H1 (cell line): ENCODE data around the gene PCDHGA11. TPM values are rescaled to one million over a fixed set of nuclear protein-coding genes. Genes with fewer than 3 reads are reported as not detected.

ENCODE experiments used
- CTCF ChIA-PET: fragments of 300-600 bp; sonication (Branson Sonifier 250); formaldehyde crosslinking; loops from one replicate; lab custom pipeline; 2021; ENCODE audit not compliant: partially characterized antibody; lab: Charles Lee
- POLR2A ChIA-PET: fragments of 300-600 bp; sonication (Branson Sonifier 250); formaldehyde crosslinking; loops from one replicate; lab custom pipeline; 2021; ENCODE audit warnings: inconsistent platforms; ENCODE audit not compliant: partially characterized antibody; lab: Charles Lee
- DNase-seq, 2 experiments: peaks; one replicate each; pipeline versions ENCODE4 v3.0.0 to v3.0.0-alpha.2; 2010 to 2022; ENCODE audit warnings: low spot score in 2 of 2, low read depth in 1 of 2, mixed read lengths in 1 of 2
- FAIRE-seq: peaks from 2 replicates; lab custom pipeline; 2011; peaks lifted over from hg19 to GRCh38; lab: Jason Lieb, UNC
- H2AFZ ChIP-seq: 2 replicates; pipeline ENCODE4 v1.8.1; 2012; ENCODE audit warnings: low read length, inconsistent platforms
- H2AK5ac ChIP-seq: 2 replicates; pipeline ENCODE4 v1.6.1; 2013; ENCODE audit warnings: low read depth, low read length
- H2BK120ac ChIP-seq: replicated peaks from 2 replicates; pipeline ENCODE3; 2013; ENCODE audit warnings: low read depth, low read length, inconsistent platforms
- H2BK12ac ChIP-seq: 2 replicates; pipeline ENCODE4 v1.6.1; 2013; ENCODE audit warnings: low read depth, low read length
- H2BK15ac ChIP-seq: 2 replicates; pipeline ENCODE4 v1.6.1; 2013; ENCODE audit warnings: low read length
- H2BK20ac ChIP-seq: 2 replicates; pipeline ENCODE4 v1.6.1; 2013; ENCODE audit warnings: low read length
- H2BK5ac ChIP-seq: 2 replicates; pipeline ENCODE4 v1.6.1; 2013; ENCODE audit warnings: low read depth, low read length
- H3K14ac ChIP-seq: 2 replicates; pipeline ENCODE4 v1.6.1; 2013; ENCODE audit warnings: inconsistent platforms; ENCODE audit not compliant: insufficient read length
- H3K18ac ChIP-seq: 2 replicates; pipeline ENCODE4 v1.6.1; 2013; ENCODE audit warnings: low read length; ENCODE audit errors: extremely low read depth
- H3K23ac ChIP-seq: 2 replicates; pipeline ENCODE4 v1.6.1; 2013; ENCODE audit warnings: inconsistent platforms; ENCODE audit not compliant: insufficient read length
- H3K23me2 ChIP-seq: 2 replicates; pipeline ENCODE4 v1.6.1; 2013; ENCODE audit warnings: low read depth, low read length
- H3K27ac ChIP-seq: 2 replicates; pipeline ENCODE4 v1.6.1; 2011; ENCODE audit warnings: low read depth, low read length, inconsistent platforms
- H3K27me3 ChIP-seq, 4 experiments: replicated peaks in 1 of 4; 1 replicate in 1 of 4; 2 replicates in 3 of 4; pipeline versions ENCODE4 v1.6.1 to v1.8.1; 2011 to 2013; ENCODE audit warnings: low read length in 3 of 4, mild to moderate bottlenecking in 3 of 4, inconsistent platforms in 2 of 4, mixed read lengths in 2 of 4, moderate library complexity in 1 of 4; ENCODE audit not compliant: control insufficient read depth in 3 of 4, insufficient read depth in 3 of 4; ENCODE audit errors: extremely low read depth in 1 of 4
- H3K36me3 ChIP-seq, 4 experiments: 2 replicates each; pipeline versions ENCODE4 v1.6.1 to v1.8.1; 2011 to 2013; ENCODE audit warnings: mild to moderate bottlenecking in 4 of 4, low read length in 3 of 4, moderate library complexity in 2 of 4, control low read depth in 1 of 4, inconsistent platforms in 1 of 4; ENCODE audit not compliant: insufficient read depth in 4 of 4, control insufficient read depth in 2 of 4
- H3K4ac ChIP-seq: replicated peaks from 2 replicates; pipeline ENCODE3; 2013; ENCODE audit warnings: low read length, low read depth, mixed read lengths, inconsistent platforms; ENCODE audit not compliant: insufficient read length
- H3K4me1 ChIP-seq, 4 experiments: replicated peaks in 1 of 4; 1 replicate in 1 of 4; 2 replicates in 3 of 4; pipeline versions ENCODE4 v1.6.1 to v1.8.1; 2011 to 2013; ENCODE audit warnings: low read length in 3 of 4, inconsistent platforms in 2 of 4, mixed read lengths in 1 of 4; ENCODE audit not compliant: insufficient read depth in 4 of 4, control insufficient read depth in 3 of 4
- H3K4me2 ChIP-seq, 2 experiments: 2 replicates each; pipeline versions ENCODE4 v1.6.1 to v1.8.1; 2011 to 2013; ENCODE audit warnings: low read depth in 2 of 2, low read length in 2 of 2, control low read depth in 1 of 2, inconsistent platforms in 1 of 2, mild to moderate bottlenecking in 1 of 2; ENCODE audit not compliant: insufficient read depth in 1 of 2
- H3K4me3 ChIP-seq, 4 experiments: fragments of 200-600, 300-600 bp in 1 of 4; sonication (generic), shearing (Covaris generic), sonication (Bioruptor Twin) in 1 of 4; 2 replicates each; pipeline versions ENCODE4 v1.5.1 to v1.8.1; 2011 to 2016; ENCODE audit warnings: low read length in 4 of 4, low read depth in 3 of 4, control low read depth in 2 of 4, inconsistent platforms in 2 of 4, mild to moderate bottlenecking in 2 of 4, mixed read lengths in 1 of 4, moderate library complexity in 1 of 4; ENCODE audit not compliant: insufficient read depth in 2 of 4; ENCODE audit errors: extremely low read depth in 1 of 4
- H3K56ac ChIP-seq: replicated peaks from 2 replicates; pipeline ENCODE3; 2013; ENCODE audit warnings: low read depth, mild to moderate bottlenecking, mixed read lengths, low read length, inconsistent platforms; ENCODE audit not compliant: insufficient read length
- H3K79me1 ChIP-seq: 2 replicates; pipeline ENCODE4 v1.6.1; 2013; ENCODE audit warnings: low read depth, low read length, control low read depth
- H3K79me2 ChIP-seq, 2 experiments: 2 replicates each; pipeline versions ENCODE4 v1.6.1 to v1.8.1; 2012 to 2013; ENCODE audit warnings: low read length in 2 of 2, mild to moderate bottlenecking in 2 of 2, inconsistent platforms in 1 of 2; ENCODE audit not compliant: insufficient read depth in 2 of 2, control insufficient read depth in 1 of 2
- H3K9ac ChIP-seq, 4 experiments: replicated peaks in 1 of 4; 1 replicate in 1 of 4; 2 replicates in 3 of 4; pipeline versions ENCODE4 v1.6.1 to v1.8.1; 2011 to 2013; ENCODE audit warnings: low read depth in 3 of 4, low read length in 3 of 4, control low read depth in 2 of 4, mild to moderate bottlenecking in 2 of 4, moderate library complexity in 2 of 4, inconsistent platforms in 1 of 4; ENCODE audit errors: extremely low read depth in 1 of 4
- H3K9me3 ChIP-seq, 2 experiments: 2 replicates each; pipeline versions ENCODE4 v1.6.1 to v1.8.1; 2012 to 2013; ENCODE audit warnings: mild to moderate bottlenecking in 2 of 2, moderate library complexity in 2 of 2, control low read depth in 1 of 2, inconsistent platforms in 1 of 2, low read depth in 1 of 2, low read length in 1 of 2, mixed read lengths in 1 of 2; ENCODE audit not compliant: insufficient read depth in 2 of 2
- H4K20me1 ChIP-seq, 2 experiments: replicated peaks in 1 of 2; 2 replicates each; pipeline versions ENCODE3 to v1.8.1; 2011 to 2013; ENCODE audit warnings: inconsistent platforms in 2 of 2, low read length in 2 of 2, mild to moderate bottlenecking in 1 of 2; ENCODE audit not compliant: insufficient read depth in 2 of 2, control insufficient read depth in 1 of 2
- H4K5ac ChIP-seq: 2 replicates; pipeline ENCODE4 v1.6.1; 2013; ENCODE audit warnings: low read length, low read depth, mixed read lengths, inconsistent platforms; ENCODE audit not compliant: insufficient read length
- H4K8ac ChIP-seq: 2 replicates; pipeline ENCODE4 v1.8.0; 2013; ENCODE audit warnings: mild to moderate bottlenecking, moderate library complexity, low read length, inconsistent platforms; ENCODE audit not compliant: insufficient read depth; ENCODE audit errors: extremely low read depth
- H4K91ac ChIP-seq: replicated peaks from 2 replicates; pipeline ENCODE3; 2013; ENCODE audit warnings: low read length, mixed read lengths, inconsistent platforms; ENCODE audit not compliant: insufficient read length
- CBX8 ChIP-seq: fragments of 300-800, 300-1000 bp; sonication (generic); IDR thresholded peaks from 2 replicates; pipeline ENCODE4 v1.7.1; 2016; ENCODE audit warnings: low read depth, low read length, borderline replicate concordance
- GTF2F1 ChIP-seq: IDR thresholded peaks from 2 replicates; pipeline ENCODE4 v1.6.1; 2012; ENCODE audit warnings: low read depth, low read length, improper control_type of control experiment, borderline replicate concordance
- HDAC2 ChIP-seq, 2 experiments: fragments of 300-600 bp in 1 of 2; sonication (generic) in 1 of 2; IDR thresholded peaks; 2 replicates each; pipeline ENCODE4 v1.6.1; 2011 to 2012; ENCODE audit warnings: low read depth in 2 of 2, low read length in 2 of 2, mild to moderate bottlenecking in 2 of 2, moderate library complexity in 2 of 2, borderline replicate concordance in 1 of 2, inconsistent platforms in 1 of 2
- NANOG ChIP-seq: IDR thresholded peaks from 2 replicates; pipeline ENCODE4 v1.6.1; 2011; ENCODE audit warnings: low read length, low read depth, mild to moderate bottlenecking, inconsistent platforms; ENCODE audit not compliant: insufficient read depth, poor library complexity, severe bottlenecking
- POLR2A ChIP-seq, 2 experiments: IDR thresholded peaks; 1 replicate in 1 of 2; 2 replicates in 1 of 2; pipeline ENCODE4 v1.6.1; 2011; ENCODE audit warnings: low read depth in 2 of 2, low read length in 2 of 2, mild to moderate bottlenecking in 2 of 2; ENCODE audit errors: control extremely low read depth in 1 of 2
- RAD21 ChIP-seq, 2 experiments: IDR thresholded peaks in 1 of 2; conservative IDR thresholded peaks in 1 of 2; 2 replicates each; pipeline ENCODE4 v1.6.1; 2011; ENCODE audit warnings: low read depth in 2 of 2, low read length in 2 of 2, improper control_type of control experiment in 1 of 2, inconsistent platforms in 1 of 2, mild to moderate bottlenecking in 1 of 2, moderate library complexity in 1 of 2
- SP4 ChIP-seq: IDR thresholded peaks from 2 replicates; pipeline ENCODE4 v1.6.1; 2012; ENCODE audit warnings: low read length, inconsistent platforms
- WGBS, 2 experiments: shearing (Covaris generic) in 1 of 2; methylation state at CpG; one replicate each; pipeline versions ENCODE4 v1.1.6 to v1.1.7; 2013 to 2015; ENCODE audit warnings: low lambda C conversion rate in 2 of 2, mixed read lengths in 2 of 2, inconsistent platforms in 1 of 2, low coverage in 1 of 2, missing lambda C conversion rate in 1 of 2; ENCODE audit not compliant: insufficient replicate concordance in 2 of 2, insufficient coverage in 1 of 2, insufficient read length in 1 of 2; ENCODE audit errors: extremely low coverage in 1 of 2, missing lambda C conversion rate in 1 of 2; 5-methylcytosine and 5-hydroxymethylcytosine counted together
- polyA plus RNA-seq, 7 experiments: library from polyadenylated mRNA; depleted of rRNA in 3 of 7; stranded (reverse) in 5 of 7; unstranded in 2 of 7; fragments of >200 nt in 5 of 7; fragments of 200-250 nt in 2 of 7; gene quantifications; 1 replicate in 5 of 7; 2 replicates in 1 of 7; 4 replicates in 1 of 7; pipeline versions ENCODE4 v1.2.1 to v1.2.3, GENCODE V29; 2011 to 2013; ENCODE audit warnings: missing spikeins in 2 of 7, mixed read lengths in 2 of 7
- total RNA-seq: library from RNA; stranded (reverse); fragmentation: NEBNext Ultra II Directional; extraction: Animal tissue kit (Norgen Biotek cat#: 25700); gene quantifications from 2 replicates; pipeline ENCODE4 v1.2.1, GENCODE V29; 2021
- TF ChIP-seq, protein P1 (sequence below): IDR thresholded peaks from 2 replicates; pipeline ENCODE4 v1.6.1; 2012; ENCODE audit warnings: low read length, inconsistent platforms

PCDHGA11 gene
- total and polyA plus RNA-seq, 2 of the 8 experiments (the other 6 are each of a cell fraction or from before 2014, with no cell fraction given) = 2.2 to 8.2 TPM

DNA sequence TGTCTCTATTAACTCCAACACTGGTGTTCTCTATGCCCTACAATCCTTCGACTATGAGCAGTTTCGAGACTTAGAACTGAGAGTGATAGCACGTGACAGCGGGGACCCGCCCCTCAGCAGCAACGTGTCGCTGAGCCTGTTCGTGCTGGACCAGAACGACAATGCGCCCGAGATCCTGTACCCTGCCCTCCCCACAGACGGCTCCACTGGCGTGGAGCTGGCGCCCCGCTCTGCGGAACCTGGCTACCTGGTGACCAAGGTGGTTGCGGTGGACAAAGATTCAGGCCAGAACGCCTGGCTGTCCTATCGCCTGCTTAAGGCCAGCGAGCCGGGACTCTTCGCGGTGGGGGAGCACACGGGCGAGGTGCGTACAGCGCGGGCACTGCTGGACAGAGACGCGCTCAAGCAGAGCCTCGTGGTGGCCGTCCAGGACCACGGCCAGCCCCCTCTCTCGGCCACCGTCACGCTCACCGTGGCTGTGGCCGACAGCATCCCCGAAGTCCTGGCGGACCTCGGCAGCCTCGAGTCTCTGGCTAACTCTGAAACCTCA, 2.0 kb downstream of the PCDHGA11 start:
- Histone ChIP-seq H3K79me1 (peaks cover 2% of the 10 kb centered on the region; the same call in 1 of the 2 replicates), H3K4me3 (no peak overlapping the region), H3K27ac (no peak overlapping the region), H4K5ac (no peak overlapping the region), H2BK120ac (no peak overlapping the region), H3K14ac (no peak overlapping the region), H3K79me2 (no peaks in the 10 kb centered on the region; a peak in 1 of 4 replicates), H3K9ac (no peak overlapping the region), H4K91ac (no peak overlapping the region), H3K4ac (no peak overlapping the region)
- DNase-seq = no peak
- TF ChIP-seq, protein P1, sequence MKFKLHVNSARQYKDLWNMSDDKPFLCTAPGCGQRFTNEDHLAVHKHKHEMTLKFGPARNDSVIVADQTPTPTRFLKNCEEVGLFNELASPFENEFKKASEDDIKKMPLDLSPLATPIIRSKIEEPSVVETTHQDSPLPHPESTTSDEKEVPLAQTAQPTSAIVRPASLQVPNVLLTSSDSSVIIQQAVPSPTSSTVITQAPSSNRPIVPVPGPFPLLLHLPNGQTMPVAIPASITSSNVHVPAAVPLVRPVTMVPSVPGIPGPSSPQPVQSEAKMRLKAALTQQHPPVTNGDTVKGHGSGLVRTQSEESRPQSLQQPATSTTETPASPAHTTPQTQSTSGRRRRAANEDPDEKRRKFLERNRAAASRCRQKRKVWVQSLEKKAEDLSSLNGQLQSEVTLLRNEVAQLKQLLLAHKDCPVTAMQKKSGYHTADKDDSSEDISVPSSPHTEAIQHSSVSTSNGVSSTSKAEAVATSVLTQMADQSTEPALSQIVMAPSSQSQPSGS = no peak
- TF ChIP-seq RAD21 (IDR thresholded peaks at IDR 0.05 in 1 of 2, conservative IDR thresholded peaks at IDR 0.05 in 1 of 2; ENCODE audit: low read depth in 2 of 2, low read length in 2 of 2) = no peak
- TF ChIP-seq NANOG = no peak
- TF ChIP-seq CBX8 = no peak
- no peak for TF ChIP-seq POLR2A (IDR thresholded peaks at IDR 0.05; ENCODE audit: control extremely low read depth in 1 of 2, low read depth in 2 of 2, low read length in 2 of 2)
- no peak for TF ChIP-seq HDAC2 (IDR thresholded peaks at IDR 0.05; ENCODE audit: borderline replicate concordance in 1 of 2, low read depth in 2 of 2, low read length in 2 of 2)
- TF ChIP-seq SP4 = no peak
- TF ChIP-seq GTF2F1 = no peak
- TF ChIP-seq, all 59 proteins: peak for 0
- H2BK5ac ChIP-seq = no peak overlapping the region
- H2BK15ac ChIP-seq = no peak overlapping the region
- H3K23me2 ChIP-seq = no peaks in the 10 kb centered on the region
- H3K4me2 ChIP-seq = no peak overlapping the region
- CTCF ChIA-PET = interaction anchor here (1.2 to 23.3 kb wide), 9 partner anchors 10 to 130 kb away, joined by 3 to 1236 read pairs (median 9); partner anchors contain the start of genes PCDHGA10, PCDHGB1, PCDHGB6 and PCDHGC4
- H3K4me1 ChIP-seq = no peaks in the 10 kb centered on the region; a peak in 1 of 7 replicates
- 95% methylated on average over 35 of the region's 42 CpGs; no CpG with 5 or more reads in 1 of the 2 experiments for WGBS, 2 experiments
- peaks cover 49 to 51% of the 10 kb centered on the region in 2 experiments for H3K9me3 ChIP-seq
- H2BK12ac ChIP-seq = no peak overlapping the region
- H3K27me3 ChIP-seq = peaks cover 0 to 12% (median 6%) of the 10 kb centered on the region in 4 experiments; a peak in 4 of 7 replicates
- no peak overlapping the region for H2BK20ac ChIP-seq
- peaks cover 2 to 34% (median 3%) of the 10 kb centered on the region in 4 experiments; a peak in 3 of 8 replicates for H3K36me3 ChIP-seq
- H4K20me1 ChIP-seq = no peaks in the 10 kb centered on the region
- no peak overlapping the region for H4K8ac ChIP-seq
- H3K56ac ChIP-seq = no peak overlapping the region
- POLR2A ChIA-PET = no interaction called here
- no peak overlapping the region for H2AFZ ChIP-seq
- H3K23ac ChIP-seq = no peak overlapping the region
- no peak overlapping the region for H2AK5ac ChIP-seq
- FAIRE-seq = no peak
- no peak overlapping the region for H3K18ac ChIP-seq
